ENCODE results near the gene UBE2G2.

UBE2G2 gene

GRCh38 chr21:44758781-44759627 is 42.6 kb downstream of the UBE2G2 start:
- in situ Hi-C loops (cut with HindIII; ENCODE audit: low pct_ligation_motif_present, low pct_unique_long_range_greater_than_20kb, low sequenced_read_pairs) = no loop called here
- DNase-seq = no peak

GRCh38 chr21:44758141-44758561 is 43.5 kb downstream of the UBE2G2 start:
- in situ Hi-C loops (cut with HindIII; ENCODE audit: low pct_ligation_motif_present, low pct_unique_long_range_greater_than_20kb, low sequenced_read_pairs) = no loop called here

GRCh38 chr21:44757731-44758130 is 43.9 kb downstream of the UBE2G2 start:
- in situ Hi-C loops (cut with HindIII; ENCODE audit: low pct_ligation_motif_present, low pct_unique_long_range_greater_than_20kb, low sequenced_read_pairs) = no loop called here
- no peak for DNase-seq

More at GRCh38 chr21:44758141-44758561, 43.5 kb downstream of the UBE2G2 start:
- no peak for DNase-seq

GRCh38 chr21:44756423-44757185 is 45.0 kb downstream of the UBE2G2 start:
- in situ Hi-C loops (cut with HindIII; ENCODE audit: low pct_ligation_motif_present, low pct_unique_long_range_greater_than_20kb, low sequenced_read_pairs) = no loop called here
- DNase-seq = no peak

- in situ Hi-C loops (cut with HindIII; ENCODE audit: low pct_ligation_motif_present, low pct_unique_long_range_greater_than_20kb, low sequenced_read_pairs) = no loop called here
- no peak for DNase-seq
Measured at GRCh38 chr21:44755227-44755626, 46.4 kb downstream of the UBE2G2 start.

- no peak for DNase-seq
- in situ Hi-C loops (cut with HindIII; ENCODE audit: low pct_ligation_motif_present, low pct_unique_long_range_greater_than_20kb, low sequenced_read_pairs) = no loop called here
Measured at GRCh38 chr21:44753357-44753756, 48.3 kb downstream of the UBE2G2 start.

GRCh38 chr21:44752671-44753235 is 48.9 kb downstream of the UBE2G2 start:
- in situ Hi-C loops (cut with HindIII; ENCODE audit: low pct_ligation_motif_present, low pct_unique_long_range_greater_than_20kb, low sequenced_read_pairs) = no loop called here
- DNase-seq = no peak

GRCh38 chr21:44751799-44752636 is 49.6 kb downstream of the UBE2G2 start:
- in situ Hi-C loops (cut with HindIII; ENCODE audit: low pct_ligation_motif_present, low pct_unique_long_range_greater_than_20kb, low sequenced_read_pairs) = no loop called here
- no peak for DNase-seq

- in situ Hi-C loops (cut with HindIII; ENCODE audit: low pct_ligation_motif_present, low pct_unique_long_range_greater_than_20kb, low sequenced_read_pairs) = no loop called here
Measured at GRCh38 chr21:44751186-44751798, 50.3 kb downstream of the UBE2G2 start.

GRCh38 chr21:44750675-44751025 is 51.0 kb downstream of the UBE2G2 start:
- in situ Hi-C loops (cut with HindIII; ENCODE audit: low pct_ligation_motif_present, low pct_unique_long_range_greater_than_20kb, low sequenced_read_pairs) = no loop called here
- no peak for DNase-seq

More at GRCh38 chr21:44751186-44751798, 50.3 kb downstream of the UBE2G2 start:
- DNase-seq = no peak

- DNase-seq = no peak
- in situ Hi-C loops (cut with HindIII; ENCODE audit: low pct_ligation_motif_present, low pct_unique_long_range_greater_than_20kb, low sequenced_read_pairs) = no loop called here
Measured at GRCh38 chr21:44749759-44750674, 51.6 kb downstream of the UBE2G2 start.

GRCh38 chr21:44749116-44749758 is 52.4 kb downstream of the UBE2G2 start:
- in situ Hi-C loops (cut with HindIII; ENCODE audit: low pct_ligation_motif_present, low pct_unique_long_range_greater_than_20kb, low sequenced_read_pairs) = no loop called here

GRCh38 chr21:44748621-44749020 is 53.0 kb downstream of the UBE2G2 start:
- in situ Hi-C loops (cut with HindIII; ENCODE audit: low pct_ligation_motif_present, low pct_unique_long_range_greater_than_20kb, low sequenced_read_pairs) = no loop called here
- no peak for DNase-seq

More at GRCh38 chr21:44749116-44749758, 52.4 kb downstream of the UBE2G2 start:
- DNase-seq = no peak

GRCh38 chr21:44742418-44743153 is 59.0 kb downstream of the UBE2G2 start:
- in situ Hi-C loops (cut with HindIII; ENCODE audit: low pct_ligation_motif_present, low pct_unique_long_range_greater_than_20kb, low sequenced_read_pairs) = no loop called here
- peak; percentile 29 for DNase-seq

GRCh38 chr21:44741921-44742320 is 59.7 kb downstream of the UBE2G2 start:
- no peak for DNase-seq
- in situ Hi-C loops (cut with HindIII; ENCODE audit: low pct_ligation_motif_present, low pct_unique_long_range_greater_than_20kb, low sequenced_read_pairs) = no loop called here

- in situ Hi-C loops (cut with HindIII; ENCODE audit: low pct_ligation_motif_present, low pct_unique_long_range_greater_than_20kb, low sequenced_read_pairs) = no loop called here
- no peak for DNase-seq
Measured at GRCh38 chr21:44740742-44741141, 60.9 kb downstream of the UBE2G2 start.

All from ACHN (cell line).